ENCODE results near the gene MSANTD2.

GRCh38 chr11:124846070-124846673 is 46.0 kb upstream of the MSANTD2 start:
- TF ChIP-seq SUZ12 (IDR thresholded peaks at IDR 0.05) (no peak), SP1 (IDR thresholded peaks at IDR 0.05) (no peak)
